GM18508 (cell line): ENCODE data around the gene BLM.

Source experiments
- ATAC-seq: cut with Tn5 transposase; IDR thresholded peaks from one replicate; pipeline ENCODE4 v1.9.1; 2021; ENCODE audit warnings: moderate number of reproducible peaks; ENCODE audit not compliant: insufficient read depth, unreplicated experiment

The BLM gene

GRCh38 chr15:90690585-90690984, 26.6 kb upstream of the BLM start:
- ATAC-seq: no peak

- no peak for ATAC-seq
These were observed 25.8 kb upstream of the BLM start for GRCh38 chr15:90691369-90691768.

- no peak for ATAC-seq
These were observed 25.0 kb upstream of the BLM start for GRCh38 chr15:90691982-90692773.

GRCh38 chr15:90694987-90695386, 22.2 kb upstream of the BLM start:
- no peak for ATAC-seq

GRCh38 chr15:90697175-90697574, 20.0 kb upstream of the BLM start:
- ATAC-seq: no peak

GRCh38 chr15:90698629-90699028, 18.5 kb upstream of the BLM start:
- no peak for ATAC-seq

GRCh38 chr15:90701048-90701447, 16.1 kb upstream of the BLM start:
- ATAC-seq: no peak

GRCh38 chr15:90701880-90702630, 15.1 kb upstream of the BLM start:
- no peak for ATAC-seq

- ATAC-seq: no peak
These were observed 13.7 kb upstream of the BLM start for GRCh38 chr15:90703455-90703854.

- ATAC-seq: no peak
These were observed 11.9 kb upstream of the BLM start for GRCh38 chr15:90705212-90705611.

- ATAC-seq: no peak
These were observed 10.5 kb upstream of the BLM start for GRCh38 chr15:90706394-90707327.

- ATAC-seq: no peak
These were observed 9.7 kb upstream of the BLM start for GRCh38 chr15:90707489-90707888.

- ATAC-seq: no peak
These were observed 8.6 kb upstream of the BLM start for GRCh38 chr15:90708516-90708915.

- no peak for ATAC-seq
These were observed 7.9 kb upstream of the BLM start for GRCh38 chr15:90709278-90709677.

GRCh38 chr15:90710436-90711027, 6.6 kb upstream of the BLM start:
- ATAC-seq: no peak

- ATAC-seq: no peak
These were observed 5.7 kb upstream of the BLM start for GRCh38 chr15:90711418-90711824.

- no peak for ATAC-seq
These were observed 5.3 kb upstream of the BLM start for GRCh38 chr15:90711842-90712241.

GRCh38 chr15:90713081-90713480, 4.1 kb upstream of the BLM start:
- no peak for ATAC-seq

GRCh38 chr15:90716317-90716975, 700 bp upstream of the BLM start:
- no peak for ATAC-seq

- no peak for ATAC-seq
These were observed 1.1 kb downstream of the BLM start for GRCh38 chr15:90718232-90718631.
